Keratinocyte (primary cell): ENCODE results near the gene CACNA1E. TPM values are rescaled to one million over a fixed set of nuclear protein-coding genes. Genes with fewer than 3 reads are reported as not detected.

Experiments
- DNase-seq: peaks from one replicate; pipeline ENCODE4 v3.0.0-alpha.2; 2011; ENCODE audit warnings: low read depth, missing footprints, low spot score
- FAIRE-seq: peaks from 2 replicates; lab custom pipeline; 2011; peaks lifted over from hg19 to GRCh38; lab: Jason Lieb, UNC
- H2AFZ ChIP-seq: 2 replicates; pipeline ENCODE4 v1.6.0; 2012; ENCODE audit warnings: low read length, control low read depth, inconsistent platforms; ENCODE audit not compliant: control insufficient read depth
- H3K27ac ChIP-seq: 2 replicates; pipeline ENCODE4 v1.5.1; 2011; ENCODE audit warnings: low read length; ENCODE audit not compliant: control insufficient read depth, insufficient read depth
- H3K27me3 ChIP-seq: 3 replicates; pipeline ENCODE4 v1.6.0; 2011; ENCODE audit warnings: low read length; ENCODE audit not compliant: control insufficient read depth, insufficient read depth; ENCODE audit errors: extremely low read depth
- H3K36me3 ChIP-seq, 2 experiments: 2 replicates in 1 of 2; 3 replicates in 1 of 2; pipeline ENCODE4 v1.5.1; 2011; ENCODE audit warnings: low read length in 2 of 2, mild to moderate bottlenecking in 1 of 2; ENCODE audit not compliant: control insufficient read depth in 2 of 2, insufficient read depth in 2 of 2; ENCODE audit errors: extremely low read depth in 1 of 2
- H3K4me1 ChIP-seq: 3 replicates; pipeline ENCODE4 v1.5.1; 2011; ENCODE audit warnings: low read length; ENCODE audit not compliant: control insufficient read depth, insufficient read depth; ENCODE audit errors: extremely low read depth
- H3K4me2 ChIP-seq: 3 replicates; pipeline ENCODE4 v1.6.0; 2011; ENCODE audit warnings: low read depth, low read length; ENCODE audit not compliant: control insufficient read depth, insufficient read depth; ENCODE audit errors: extremely low read depth
- H3K4me3 ChIP-seq, 3 experiments: fragments of 200-600 bp in 1 of 3; sonication (generic) in 1 of 3; 2 replicates in 2 of 3; 3 replicates in 1 of 3; pipeline ENCODE4 v1.5.1; 2011 to 2016; ENCODE audit warnings: low read length in 3 of 3, mild to moderate bottlenecking in 3 of 3, control low read depth in 2 of 3, inconsistent platforms in 1 of 3, low read depth in 1 of 3, mixed read lengths in 1 of 3, mixed run types in 1 of 3, moderate library complexity in 1 of 3; ENCODE audit not compliant: control insufficient read depth in 2 of 3, insufficient read depth in 2 of 3; ENCODE audit errors: extremely low read depth in 1 of 3
- H3K79me2 ChIP-seq: 2 replicates; pipeline ENCODE4 v1.6.0; 2012; ENCODE audit warnings: low read length; ENCODE audit not compliant: control insufficient read depth, insufficient read depth
- H3K9ac ChIP-seq: 3 replicates; pipeline ENCODE4 v1.6.0; 2011; ENCODE audit warnings: low read length; ENCODE audit not compliant: control insufficient read depth, insufficient read depth; ENCODE audit errors: extremely low read depth
- H3K9me1 ChIP-seq: 3 replicates; pipeline ENCODE4 v1.6.0; 2011; ENCODE audit warnings: low read length; ENCODE audit not compliant: control insufficient read depth, insufficient read depth; ENCODE audit errors: extremely low read depth
- H3K9me3 ChIP-seq: 2 replicates; pipeline ENCODE4 v1.5.1; 2012; ENCODE audit warnings: low read depth, low read length; ENCODE audit not compliant: control insufficient read depth
- H4K20me1 ChIP-seq: 3 replicates; pipeline ENCODE4 v1.6.0; 2011; ENCODE audit warnings: low read length; ENCODE audit not compliant: control insufficient read depth, insufficient read depth; ENCODE audit errors: extremely low read depth
- EZH2 ChIP-seq: IDR thresholded peaks from one replicate; pipeline ENCODE4 v1.6.1; 2012; ENCODE audit warnings: inconsistent platforms, mild to moderate bottlenecking, low read length, moderate library complexity
- dilution Hi-C: fragments of 300-500 bp; cut with MboI; formaldehyde crosslinking; loops from one replicate; pipeline ENCODE4 v1.7.0; 2020; ENCODE audit warnings: low sequenced_read_pairs; ENCODE audit not compliant: extremely low pct_ligation_motif_present
- polyA plus RNA-seq, 5 experiments: library from polyadenylated mRNA; depleted of rRNA in 3 of 5; stranded (reverse) in 3 of 5; stranded (forward) in 1 of 5; unstranded in 1 of 5; fragments of >200 nt; gene quantifications; 1 replicate in 1 of 5; 2 replicates in 3 of 5; 3 replicates in 1 of 5; pipeline versions ENCODE4 v1.2.1 to v1.2.3, GENCODE V29; 2011 to 2012; ENCODE audit warnings: missing spikeins in 2 of 5, low read depth in 1 of 5, low replicate concordance in 1 of 5
- TF ChIP-seq, protein P1 (sequence below), 3 experiments: IDR thresholded peaks in 1 of 3; conservative IDR thresholded peaks in 1 of 3; optimal IDR thresholded peaks in 1 of 3; 2 replicates in 2 of 3; 3 replicates in 1 of 3; pipeline versions ENCODE3 to v1.5.1; 2011; ENCODE audit warnings: low read length in 3 of 3, mild to moderate bottlenecking in 3 of 3, moderate library complexity in 2 of 3, control low read depth in 1 of 3, inconsistent platforms in 1 of 3; ENCODE audit not compliant: insufficient read depth in 2 of 3; ENCODE audit errors: extremely low read depth in 1 of 3

Gene CACNA1E
- polyA plus RNA-seq, 1 donor (not counting 4 experiments of a cell fraction or from before 2014, with no cell fraction given), result not detected

GRCh38 chr1:181500636-181501035, 17.3 kb downstream of the CACNA1E start:
- no peaks in the 10 kb centered on the region for H4K20me1 ChIP-seq
- no peaks in the 10 kb centered on the region for H3K36me3 ChIP-seq
- no peak overlapping the region for H3K4me2 ChIP-seq
- H3K27ac ChIP-seq, result no peak overlapping the region
- peaks cover 3% of the 10 kb centered on the region for H3K4me1 ChIP-seq
- no peaks in the 10 kb centered on the region for H3K79me2 ChIP-seq
- no peak overlapping the region for H3K9ac ChIP-seq
- no peak for TF ChIP-seq EZH2
- TF ChIP-seq, protein P1, sequence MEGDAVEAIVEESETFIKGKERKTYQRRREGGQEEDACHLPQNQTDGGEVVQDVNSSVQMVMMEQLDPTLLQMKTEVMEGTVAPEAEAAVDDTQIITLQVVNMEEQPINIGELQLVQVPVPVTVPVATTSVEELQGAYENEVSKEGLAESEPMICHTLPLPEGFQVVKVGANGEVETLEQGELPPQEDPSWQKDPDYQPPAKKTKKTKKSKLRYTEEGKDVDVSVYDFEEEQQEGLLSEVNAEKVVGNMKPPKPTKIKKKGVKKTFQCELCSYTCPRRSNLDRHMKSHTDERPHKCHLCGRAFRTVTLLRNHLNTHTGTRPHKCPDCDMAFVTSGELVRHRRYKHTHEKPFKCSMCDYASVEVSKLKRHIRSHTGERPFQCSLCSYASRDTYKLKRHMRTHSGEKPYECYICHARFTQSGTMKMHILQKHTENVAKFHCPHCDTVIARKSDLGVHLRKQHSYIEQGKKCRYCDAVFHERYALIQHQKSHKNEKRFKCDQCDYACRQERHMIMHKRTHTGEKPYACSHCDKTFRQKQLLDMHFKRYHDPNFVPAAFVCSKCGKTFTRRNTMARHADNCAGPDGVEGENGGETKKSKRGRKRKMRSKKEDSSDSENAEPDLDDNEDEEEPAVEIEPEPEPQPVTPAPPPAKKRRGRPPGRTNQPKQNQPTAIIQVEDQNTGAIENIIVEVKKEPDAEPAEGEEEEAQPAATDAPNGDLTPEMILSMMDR (optimal IDR thresholded peaks at IDR 0.05 in 1 of 3, IDR thresholded peaks at IDR 0.05 in 1 of 3, conservative IDR thresholded peaks at IDR 0.05 in 1 of 3; ENCODE audit: extremely low read depth in 1 of 3, insufficient read depth in 2 of 3, low read length in 3 of 3), result no peak
- peaks cover 5% of the 10 kb centered on the region for H3K27me3 ChIP-seq
- no peak overlapping the region for H2AFZ ChIP-seq
- dilution Hi-C loops, result no loop called here
- H3K9me1 ChIP-seq, result no peaks in the 10 kb centered on the region
- DNase-seq (no peak), FAIRE-seq (no peak)
- no peak overlapping the region for H3K4me3 ChIP-seq
- no peaks in the 10 kb centered on the region for H3K9me3 ChIP-seq

DNA sequence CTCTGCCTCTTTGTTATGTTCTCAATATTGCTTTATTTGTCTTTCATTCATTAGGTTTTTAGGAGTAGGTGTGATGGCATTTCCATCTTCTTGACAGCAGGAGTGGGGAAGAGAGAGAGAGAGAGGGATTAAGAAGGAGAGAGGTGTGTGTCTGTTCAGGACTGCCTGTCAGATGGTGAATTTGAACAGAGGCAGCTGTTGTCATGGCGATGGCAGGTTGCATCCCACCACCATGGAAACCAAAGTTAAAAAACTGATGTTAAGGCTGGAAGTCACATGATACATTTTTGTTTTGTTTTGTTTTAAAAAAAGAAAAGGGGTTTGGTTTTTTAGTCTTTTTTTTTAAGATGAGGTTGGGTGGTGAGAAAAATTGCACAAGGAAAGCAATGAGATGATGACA, 18.3 kb downstream of the CACNA1E start:
- H3K9me1 ChIP-seq, result no peaks in the 10 kb centered on the region
- FAIRE-seq (no peak), DNase-seq (no peak)
- dilution Hi-C loops, result no loop called here
- H3K4me2 ChIP-seq, result no peak overlapping the region
- no peak overlapping the region for H3K9ac ChIP-seq
- no peaks in the 10 kb centered on the region for H3K9me3 ChIP-seq
- H4K20me1 ChIP-seq, result no peaks in the 10 kb centered on the region
- no peaks in the 10 kb centered on the region for H3K79me2 ChIP-seq
- no peak for TF ChIP-seq EZH2
- TF ChIP-seq, protein P1 (optimal IDR thresholded peaks at IDR 0.05 in 1 of 3, IDR thresholded peaks at IDR 0.05 in 1 of 3, conservative IDR thresholded peaks at IDR 0.05 in 1 of 3; ENCODE audit: extremely low read depth in 1 of 3, insufficient read depth in 2 of 3, low read length in 3 of 3), result no peak
- H3K27me3 ChIP-seq, result peaks cover 5% of the 10 kb centered on the region
- no peak overlapping the region for H3K27ac ChIP-seq
- no peak overlapping the region for H2AFZ ChIP-seq
- H3K4me3 ChIP-seq, result no peak overlapping the region
- H3K4me1 ChIP-seq, result peaks cover 3% of the 10 kb centered on the region
- no peaks in the 10 kb centered on the region for H3K36me3 ChIP-seq
